ENCODE measurements around the gene CIB2. TPM values are rescaled to one million over a fixed set of nuclear protein-coding genes. Genes with fewer than 3 reads are reported as not detected.
A peak's percentile ranks its signal among the peaks of the same experiment; 100 is the strongest.

The CIB2 gene
- total RNA-seq, 2 experiments from 2014 or later = 1.4 to 2.2 TPM

DNA sequence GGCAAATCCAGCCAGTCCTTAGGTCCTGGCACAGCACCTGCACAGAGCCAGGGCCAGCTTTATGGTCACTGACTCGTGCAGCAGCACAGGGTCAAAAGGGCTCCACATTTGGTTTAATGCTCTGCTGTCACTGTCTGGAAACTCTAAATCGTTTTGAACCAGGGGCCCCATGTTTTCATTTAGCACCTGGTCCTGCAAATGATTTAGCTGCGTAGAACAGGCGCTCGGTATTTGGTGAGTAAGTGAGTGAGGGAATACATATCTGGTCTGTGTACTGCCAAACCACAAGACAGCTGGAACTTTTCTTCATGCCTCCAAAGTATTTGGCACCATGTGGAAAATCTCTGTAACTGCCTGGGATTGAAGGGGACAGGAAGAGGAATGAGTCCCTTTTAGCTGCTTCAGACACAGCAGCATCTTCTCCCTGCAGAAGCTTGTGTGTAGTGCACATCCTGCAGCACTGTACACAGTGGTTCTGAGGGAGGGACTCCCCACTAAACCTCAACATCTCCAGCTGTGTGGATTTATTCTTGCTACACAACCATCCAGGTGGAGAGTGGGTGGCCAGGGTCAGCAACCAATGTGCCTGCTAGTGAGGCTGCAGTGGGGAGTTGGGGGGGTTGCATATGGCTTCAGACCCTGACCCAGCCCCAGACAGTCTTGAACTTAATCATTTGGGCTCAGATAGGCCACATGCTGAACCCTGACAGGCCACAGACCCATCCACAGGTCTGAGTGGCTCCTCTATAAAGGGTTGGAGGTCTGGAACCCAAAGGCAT, 37.8 kb downstream of the CIB2 start:
- Mint-ChIP-seq H3K4me1 (ENCODE audit: low read depth) (peaks cover 44% of the 10 kb centered on the region), H3K27ac (peak overlapping the region; percentile 73), H3K9me3 (ENCODE audit: insufficient read depth) (no peaks in the 10 kb centered on the region), H3K4me3 (peak overlapping the region; percentile 45), H3K27me3 (ENCODE audit: low read depth) (no peaks in the 10 kb centered on the region), H3K36me3 (ENCODE audit: low read depth) (peaks cover 5% of the 10 kb centered on the region)
- ATAC-seq (peak; percentile 72), DNase-seq (peak; percentile 40)
- CTCF ChIA-PET = interaction anchor here (0.7 to 4.6 kb wide), 10 partner anchors 10 to 127 kb away, joined by 3 to 23 read pairs (median 4); no protein-coding TSS in a partner anchor
- POLR2A ChIA-PET = interaction anchor here (1.7 to 1.9 kb wide), 3 partner anchors 10 to 44 kb away, joined by 5 to 12 read pairs (median 6); no protein-coding TSS in a partner anchor

DNA sequence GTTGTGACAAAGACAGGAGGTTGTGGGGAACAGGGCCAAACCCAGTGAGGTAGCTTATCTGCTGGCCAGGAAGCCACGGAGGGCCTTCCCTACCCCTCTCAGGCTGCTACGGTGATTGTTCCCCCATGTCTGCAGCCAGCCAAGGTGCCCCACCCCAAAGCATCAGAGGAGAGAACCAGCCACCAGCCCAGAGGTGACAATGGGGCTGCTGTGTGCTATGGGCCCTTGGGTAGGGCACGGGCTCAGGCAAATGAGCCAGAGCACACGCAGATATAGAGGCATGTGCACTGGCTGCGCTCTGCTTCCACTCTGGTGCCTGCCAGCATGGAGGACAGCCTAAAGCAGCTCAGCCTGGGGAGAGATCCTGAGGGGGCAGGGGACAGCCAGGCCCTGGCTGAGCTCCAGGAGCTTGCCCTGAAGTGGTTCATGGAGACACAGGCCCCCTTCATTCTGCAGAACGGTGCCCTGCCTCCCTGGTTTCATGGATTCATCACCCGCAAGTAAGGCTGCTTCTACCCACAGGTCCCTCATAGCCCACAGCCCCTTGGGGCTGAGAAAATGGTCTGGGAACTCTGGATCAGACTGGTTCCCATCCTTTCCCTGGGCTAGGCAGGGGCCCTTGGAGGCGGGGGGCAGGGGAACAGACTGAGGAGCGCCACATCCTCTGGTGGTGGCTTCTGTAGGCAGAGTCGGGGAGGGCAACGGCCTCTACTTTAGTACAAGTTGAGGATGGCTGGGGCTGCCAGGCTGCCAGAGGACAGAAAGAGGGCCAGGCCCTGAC, 38.8 kb downstream of the CIB2 start, which contains the start of gene SH2D7:
SH2D7 (plus strand) TSS at position 301 of the 781 bp plus-strand sequence; CDS start at position 325, 24 bp downstream.
- Mint-ChIP-seq H3K4me3 (peak within 1 kb of the TSS; percentile 45), H3K27ac (peak within 1 kb of the TSS; percentile 73)
- POLR2A ChIA-PET = interaction anchor here (1.0 to 1.9 kb wide), 4 partner anchors 11 to 43 kb away, joined by 3 to 12 read pairs (median 6); no protein-coding TSS in a partner anchor

DNA sequence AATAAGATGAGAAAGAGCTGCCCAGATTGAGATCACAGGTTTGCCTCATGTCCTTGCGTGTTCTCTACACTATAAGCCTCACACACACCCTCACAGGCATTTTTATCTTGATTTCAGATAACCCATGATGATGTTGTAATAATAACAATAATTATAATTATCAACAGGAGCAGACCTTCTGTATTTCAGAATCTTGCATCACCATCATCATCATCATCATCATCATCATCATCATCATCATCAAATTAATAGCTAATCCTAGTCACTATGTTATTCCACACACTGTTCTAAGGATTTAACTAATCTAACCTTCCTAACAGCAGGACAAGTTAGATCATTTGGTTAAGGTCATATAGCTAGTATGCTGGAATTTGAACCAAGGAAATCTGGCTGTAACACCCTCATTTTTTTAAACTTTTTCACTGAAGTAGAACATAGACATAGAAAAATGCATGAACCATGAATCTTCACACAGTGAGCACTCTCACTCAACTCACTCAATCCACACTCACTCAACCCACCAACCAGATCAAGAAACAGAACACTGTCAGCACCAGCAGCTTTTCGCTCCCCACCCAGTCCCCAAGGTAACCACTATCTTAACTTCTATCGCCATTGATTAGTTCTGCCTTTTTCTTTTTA, 40.7 kb downstream of the CIB2 start:
- no peaks in the 10 kb centered on the region for H3K27me3 Mint-ChIP-seq (ENCODE audit: low read depth)
- peaks cover 53% of the 10 kb centered on the region for H3K4me1 Mint-ChIP-seq (ENCODE audit: low read depth)
- CTCF ChIA-PET = interaction anchor here (1.1 to 1.6 kb wide), 2 partner anchors 18 to 28 kb away, joined by 4 to 8 read pairs; no protein-coding TSS in a partner anchor
- H3K36me3 Mint-ChIP-seq (ENCODE audit: low read depth) = peaks cover 5% of the 10 kb centered on the region
- H3K27ac Mint-ChIP-seq = no peak overlapping the region
- no peak overlapping the region for H3K4me3 Mint-ChIP-seq
- ATAC-seq (no peak), DNase-seq (no peak)
- POLR2A ChIA-PET = interaction anchor here (0.6 kb wide), 1 partner anchor 231 kb away, joined by 3 read pairs; no protein-coding TSS in a partner anchor
- no peaks in the 10 kb centered on the region for H3K9me3 Mint-ChIP-seq (ENCODE audit: insufficient read depth)

More for the DNA sequence above, 38.8 kb downstream of the CIB2 start, which contains the start of gene SH2D7:
- DNase-seq (no peak), ATAC-seq (peak; percentile 48)
- no peaks in the 10 kb centered on the region for H3K27me3 Mint-ChIP-seq (ENCODE audit: low read depth)
- peaks cover 5% of the 10 kb centered on the region for H3K36me3 Mint-ChIP-seq (ENCODE audit: low read depth)
- CTCF ChIA-PET = interaction anchor here (0.7 to 4.6 kb wide), 11 partner anchors 10 to 126 kb away, joined by 3 to 23 read pairs (median 5); no protein-coding TSS in a partner anchor
- H3K9me3 Mint-ChIP-seq (ENCODE audit: insufficient read depth) = no peaks in the 10 kb centered on the region
- H3K4me1 Mint-ChIP-seq (ENCODE audit: low read depth) = peaks cover 49% of the 10 kb centered on the region

DNA sequence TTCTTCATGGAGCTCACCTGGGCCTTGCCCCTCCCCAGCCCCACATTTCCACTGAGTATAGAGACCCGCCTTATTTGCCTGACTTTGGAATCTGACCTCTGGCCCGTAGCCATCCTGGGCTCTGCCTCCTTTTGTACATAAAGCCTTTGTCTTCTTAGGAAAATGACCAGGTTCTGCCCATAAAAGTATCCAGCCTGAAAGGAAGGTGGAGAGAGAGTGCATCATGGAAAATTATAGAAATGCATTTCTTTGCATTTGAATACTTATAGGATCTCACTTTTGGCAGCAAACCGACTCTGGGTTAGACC, 42.5 kb downstream of the CIB2 start:
- DNase-seq (no peak), ATAC-seq (no peak)
- Mint-ChIP-seq H3K27me3 (ENCODE audit: low read depth) (no peaks in the 10 kb centered on the region), H3K36me3 (ENCODE audit: low read depth) (peaks cover 5% of the 10 kb centered on the region), H3K4me1 (ENCODE audit: low read depth) (peaks cover 61% of the 10 kb centered on the region), H3K27ac (no peak overlapping the region), H3K4me3 (no peak overlapping the region), H3K9me3 (ENCODE audit: insufficient read depth) (no peaks in the 10 kb centered on the region)
- POLR2A ChIA-PET = no interaction called here
- CTCF ChIA-PET = interaction anchor here (1.5 kb wide), 1 partner anchor 122 kb away, joined by 4 read pairs; no protein-coding TSS in a partner anchor

DNA sequence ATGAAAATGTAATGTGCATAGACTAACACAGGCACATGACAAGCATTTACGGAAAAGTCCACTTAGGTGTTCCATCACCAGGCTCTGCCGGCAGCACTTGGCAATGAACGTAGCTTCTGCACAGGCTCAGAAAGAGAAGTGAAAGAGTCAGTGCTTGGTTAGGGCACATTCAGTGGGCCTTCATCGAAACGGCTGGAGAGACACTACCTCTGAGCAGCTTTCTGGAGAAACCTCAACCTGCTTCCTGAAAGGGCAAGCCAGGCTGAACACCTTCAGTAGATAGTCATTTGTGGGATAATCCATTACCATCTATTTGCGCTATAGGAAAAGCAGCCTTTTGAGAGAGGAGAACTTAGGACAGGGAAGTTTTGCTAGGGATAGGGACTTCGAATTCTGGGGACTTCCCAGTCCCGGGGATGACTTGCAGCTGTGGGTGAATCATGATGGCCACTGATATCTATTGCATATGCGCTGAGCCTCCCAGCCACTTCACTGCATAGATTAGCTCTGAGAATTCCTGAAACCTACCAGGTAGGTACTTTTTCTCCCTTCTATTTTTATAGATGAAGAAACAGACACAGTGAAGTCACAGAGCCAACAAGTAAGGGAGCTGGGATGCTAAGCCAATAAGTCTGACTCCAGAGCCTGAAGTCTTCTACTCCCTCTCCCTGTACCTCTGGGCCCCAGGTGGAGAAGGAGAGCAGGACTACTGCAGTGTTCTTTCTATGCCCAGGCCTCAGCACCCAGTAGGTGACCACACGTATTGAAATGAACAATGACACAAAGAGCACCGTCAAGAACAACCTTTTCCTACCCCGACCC, 43.1 kb downstream of the CIB2 start:
- no peak overlapping the region for H3K27ac Mint-ChIP-seq
- no peak for DNase-seq

DNA sequence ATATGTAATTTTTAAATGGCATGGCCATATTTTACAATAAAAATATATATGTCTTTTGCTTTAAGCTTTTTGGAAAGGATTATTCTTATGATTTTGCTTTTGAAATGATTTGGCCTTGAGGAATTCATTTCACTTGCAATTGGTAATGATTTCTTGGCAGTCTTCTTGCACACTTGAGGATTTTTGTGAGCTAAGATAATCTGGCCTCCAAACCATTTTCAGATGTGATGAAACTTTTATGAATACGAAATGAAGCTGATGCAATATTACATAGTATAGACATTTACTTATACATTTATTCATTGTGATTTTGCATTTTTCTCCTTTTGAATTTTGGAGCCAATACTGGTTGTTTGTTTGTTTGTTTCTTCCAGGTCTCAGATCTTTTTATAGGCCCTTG, 45.3 kb downstream of the CIB2 start:
- Mint-ChIP-seq H3K27me3 (ENCODE audit: low read depth) (no peaks in the 10 kb centered on the region), H3K27ac (no peak overlapping the region), H3K4me3 (no peak overlapping the region), H3K9me3 (ENCODE audit: insufficient read depth) (no peaks in the 10 kb centered on the region), H3K36me3 (ENCODE audit: low read depth) (peaks cover 1% of the 10 kb centered on the region), H3K4me1 (ENCODE audit: low read depth) (peaks cover 52% of the 10 kb centered on the region)
- CTCF ChIA-PET = interaction anchor here (1.1 kb wide), 1 partner anchor 22 kb away, joined by 3 read pairs; no protein-coding TSS in a partner anchor
- ATAC-seq = no peak
- no peak for DNase-seq
- POLR2A ChIA-PET = no interaction called here

More for the DNA sequence above, 43.1 kb downstream of the CIB2 start:
- POLR2A ChIA-PET = no interaction called here
- ATAC-seq = no peak
- Mint-ChIP-seq H3K4me1 (ENCODE audit: low read depth) (peaks cover 61% of the 10 kb centered on the region), H3K4me3 (no peak overlapping the region), H3K36me3 (ENCODE audit: low read depth) (peaks cover 5% of the 10 kb centered on the region), H3K9me3 (ENCODE audit: insufficient read depth) (no peaks in the 10 kb centered on the region), H3K27me3 (ENCODE audit: low read depth) (no peaks in the 10 kb centered on the region)
- CTCF ChIA-PET = interaction anchor here (1.5 kb wide), 1 partner anchor 121 kb away, joined by 4 read pairs; no protein-coding TSS in a partner anchor

DNA sequence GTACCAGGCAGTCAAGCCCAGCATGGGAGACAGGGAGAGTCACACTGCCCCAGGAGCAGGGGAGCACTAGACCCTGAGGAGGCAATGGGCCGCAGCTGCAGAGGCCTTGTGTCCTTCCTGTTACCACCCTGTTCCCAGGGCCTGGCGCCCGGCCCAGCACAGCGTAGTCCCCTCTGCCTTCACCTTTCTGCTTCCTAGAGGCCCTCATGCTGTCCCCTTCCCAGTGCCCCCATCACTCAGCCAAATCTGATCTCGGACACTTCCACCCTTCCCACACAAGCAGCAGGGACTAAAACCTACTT, 46.8 kb downstream of the CIB2 start:
- no peak overlapping the region for H3K4me3 Mint-ChIP-seq
- H3K27ac Mint-ChIP-seq = peak overlapping the region; percentile 80
- no peak for DNase-seq
- ChIA-PET POLR2A (interaction anchor here (0.7 to 1.7 kb wide), 3 partner anchors 17 to 19 kb away, joined by 3 to 7 read pairs (median 5); no protein-coding TSS in a partner anchor), CTCF (interaction anchor here (3.3 kb wide), 1 partner anchor 24 kb away, joined by 25 read pairs; no protein-coding TSS in a partner anchor)
- no peaks in the 10 kb centered on the region for H3K27me3 Mint-ChIP-seq (ENCODE audit: low read depth)
- H3K36me3 Mint-ChIP-seq (ENCODE audit: low read depth) = no peaks in the 10 kb centered on the region
- H3K9me3 Mint-ChIP-seq (ENCODE audit: insufficient read depth) = no peaks in the 10 kb centered on the region
- ATAC-seq = no peak
- peaks cover 49% of the 10 kb centered on the region for H3K4me1 Mint-ChIP-seq (ENCODE audit: low read depth)

DNA sequence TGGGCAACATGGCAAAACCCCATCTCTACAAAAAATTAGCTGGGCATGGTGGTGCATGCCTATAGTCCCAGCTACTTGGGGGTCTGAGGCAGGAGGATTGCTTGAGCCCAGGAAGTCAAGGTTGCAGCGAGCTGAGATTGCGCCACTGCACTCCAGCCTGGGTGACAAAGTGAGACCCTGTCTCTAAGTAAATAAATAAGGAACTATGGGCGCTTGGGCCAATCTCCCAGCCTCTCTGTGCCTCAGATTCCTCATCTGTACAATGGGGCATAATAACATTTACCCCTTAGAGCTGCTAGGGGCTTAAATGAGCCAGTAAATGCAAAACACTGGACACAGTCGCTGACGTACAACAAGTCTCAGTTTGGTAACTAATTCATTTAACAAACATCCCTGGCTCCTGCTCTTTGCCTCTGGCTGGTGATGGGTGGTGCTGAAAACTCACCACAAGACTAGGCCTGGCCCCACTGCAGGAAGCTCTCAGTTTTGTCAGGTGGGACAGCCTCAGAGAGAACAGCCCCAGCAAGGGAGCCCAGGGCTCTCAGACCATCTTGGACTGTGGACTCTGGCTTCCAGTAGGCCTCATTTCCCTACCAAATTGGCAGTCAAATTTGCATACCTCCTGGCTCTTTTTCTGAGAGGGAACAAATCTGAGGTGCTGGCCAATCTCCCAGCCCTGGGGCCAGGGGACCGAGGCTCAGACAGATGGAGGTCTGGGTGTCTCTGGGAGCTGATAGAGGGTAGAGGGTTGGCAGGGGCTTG, 47.4 kb downstream of the CIB2 start:
- Mint-ChIP-seq H3K4me3 (peak overlapping the region; percentile 15), H3K4me1 (ENCODE audit: low read depth) (peaks cover 50% of the 10 kb centered on the region), H3K36me3 (ENCODE audit: low read depth) (no peaks in the 10 kb centered on the region), H3K27ac (peak overlapping the region; percentile 80), H3K9me3 (ENCODE audit: insufficient read depth) (no peaks in the 10 kb centered on the region), H3K27me3 (ENCODE audit: low read depth) (no peaks in the 10 kb centered on the region)
- POLR2A ChIA-PET = interaction anchor here (0.7 to 1.7 kb wide), 3 partner anchors 17 to 19 kb away, joined by 3 to 7 read pairs (median 5); no protein-coding TSS in a partner anchor
- ATAC-seq (peak; percentile 94), DNase-seq (peak; percentile 57)
- CTCF ChIA-PET = interaction anchor here (0.9 to 3.3 kb wide), 8 partner anchors 9 to 117 kb away, joined by 3 to 25 read pairs (median 4); partner anchors contain the start of gene SH2D7

DNA sequence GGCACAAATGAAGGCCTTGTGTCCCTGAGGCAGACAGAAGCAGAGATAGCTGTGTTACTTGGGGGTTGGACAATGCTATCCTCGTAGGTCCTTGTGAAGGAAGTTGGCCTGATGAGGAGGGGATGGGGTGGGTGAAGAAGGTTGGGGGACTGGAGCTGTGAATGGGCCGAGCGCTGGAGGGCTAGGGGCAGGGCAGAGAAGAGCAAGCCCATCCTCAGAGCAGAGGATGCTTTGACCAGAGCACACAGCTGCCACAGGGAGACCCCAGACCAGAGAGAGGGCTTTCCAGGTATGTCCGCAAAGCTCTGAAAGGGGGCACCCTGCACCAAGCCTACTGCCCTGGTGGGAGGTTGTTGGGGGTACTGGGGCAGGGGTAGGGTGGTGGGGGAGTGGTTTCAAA, 48.1 kb downstream of the CIB2 start:
- CTCF ChIA-PET = interaction anchor here (0.8 to 3.3 kb wide), 10 partner anchors 9 to 117 kb away, joined by 3 to 25 read pairs (median 4); partner anchors contain the start of gene SH2D7
- Mint-ChIP-seq H3K9me3 (ENCODE audit: insufficient read depth) (no peaks in the 10 kb centered on the region), H3K27me3 (ENCODE audit: low read depth) (no peaks in the 10 kb centered on the region), H3K4me3 (no peak overlapping the region), H3K36me3 (ENCODE audit: low read depth) (no peaks in the 10 kb centered on the region), H3K27ac (peak overlapping the region; percentile 80), H3K4me1 (ENCODE audit: low read depth) (peaks cover 53% of the 10 kb centered on the region)
- POLR2A ChIA-PET = interaction anchor here (1.0 to 1.7 kb wide), 2 partner anchors 14 to 20 kb away, joined by 4 to 7 read pairs; no protein-coding TSS in a partner anchor
- DNase-seq (no peak), ATAC-seq (no peak)

DNA sequence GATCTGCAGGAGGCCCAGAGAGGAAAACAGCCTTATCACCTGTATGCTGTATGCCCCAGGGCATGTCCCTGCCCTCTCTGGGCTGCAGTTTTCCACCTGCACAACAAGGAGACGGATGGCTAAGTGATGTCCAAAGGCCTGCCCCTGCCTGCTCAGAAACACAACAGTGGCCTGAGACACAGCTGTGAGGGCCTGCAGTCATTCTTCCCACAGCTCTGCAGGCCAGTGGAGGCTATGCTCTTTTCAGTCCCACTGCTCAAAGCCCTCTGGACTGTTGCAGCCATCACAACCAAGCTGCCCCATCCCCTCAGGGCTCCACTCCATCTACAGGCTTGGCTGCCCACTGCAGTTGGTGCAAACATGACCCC, 48.5 kb downstream of the CIB2 start:
- ATAC-seq = no peak
- DNase-seq = no peak
- Mint-ChIP-seq H3K27me3 (ENCODE audit: low read depth) (no peaks in the 10 kb centered on the region), H3K4me1 (ENCODE audit: low read depth) (peaks cover 54% of the 10 kb centered on the region), H3K4me3 (no peak overlapping the region), H3K36me3 (ENCODE audit: low read depth) (no peaks in the 10 kb centered on the region), H3K9me3 (ENCODE audit: insufficient read depth) (no peaks in the 10 kb centered on the region), H3K27ac (peak overlapping the region; percentile 80)
- CTCF ChIA-PET = interaction anchor here (0.8 to 3.3 kb wide), 9 partner anchors 9 to 116 kb away, joined by 3 to 25 read pairs (median 4); partner anchors contain the start of gene SH2D7
- POLR2A ChIA-PET = interaction anchor here (1.0 to 1.7 kb wide), 2 partner anchors 14 to 21 kb away, joined by 4 to 7 read pairs; no protein-coding TSS in a partner anchor

Data from activated CD8-positive, alpha-beta T cell treated with anti-CD3 and anti-CD28 coated beads, Interleukin-2, amount 10 ng/mL, durations not matched to agents 7 days and 5 days (primary cell).